OCI-LY7 (cell line): ENCODE data around the gene SNX25. TPM values are rescaled to one million over a fixed set of nuclear protein-coding genes. Genes with fewer than 3 reads are reported as not detected.

ENCODE experiments used
- BruUV-seq: library from RNA; stranded (reverse); fragments of 400-500 nt; replicated peaks from 2 replicates; lab custom pipeline; 2021; lab: Mats Ljungman, UMichigan
- CTCF ChIA-PET: fragments of 300-600 bp; sonication (Branson Sonifier 250); formaldehyde crosslinking; loops from one replicate; lab custom pipeline; 2022; ENCODE audit warnings: antibody characterized with exemption; ENCODE audit not compliant: unreplicated experiment; lab: Charles Lee
- POLR2A ChIA-PET: fragments of 300-600 bp; sonication (Branson Sonifier 250); formaldehyde crosslinking; loops from one replicate; lab custom pipeline; 2022; ENCODE audit warnings: antibody characterized with exemption; lab: Charles Lee
- DNase-seq: peaks from one replicate; pipeline ENCODE4 v3.0.0-alpha.2; 2015; ENCODE audit warnings: low spot score
- H2AFZ ChIP-seq: fragments of 200-600 bp; sonication (generic), shearing (Covaris generic); 2 replicates; pipeline ENCODE4 v1.6.1; 2014; ENCODE audit warnings: mild to moderate bottlenecking, antibody characterized with exemption, low read length, moderate library complexity
- H3K27ac ChIP-seq: fragments of 200-600 bp; sonication (generic); 2 replicates; pipeline ENCODE4 v1.5.1; 2014; ENCODE audit warnings: mixed run types, low read depth, mild to moderate bottlenecking, moderate library complexity, low read length, inconsistent platforms; ENCODE audit not compliant: poor library complexity, severe bottlenecking
- H3K36me3 ChIP-seq: fragments of 200-600 bp; sonication (generic); 2 replicates; pipeline ENCODE4 v1.6.1; 2014; ENCODE audit warnings: mild to moderate bottlenecking, antibody characterized with exemption, low read length, moderate library complexity, mixed read lengths; ENCODE audit not compliant: insufficient read depth
- H3K4me1 ChIP-seq: fragments of 200-600 bp; sonication (generic); 2 replicates; pipeline ENCODE4 v1.5.1; 2014; ENCODE audit warnings: mild to moderate bottlenecking, low read length; ENCODE audit not compliant: insufficient read depth, poor library complexity, severe bottlenecking
- H3K4me2 ChIP-seq: fragments of 200-600 bp; sonication (generic); 2 replicates; pipeline ENCODE4 v1.6.1; 2014; ENCODE audit warnings: mild to moderate bottlenecking, low read length
- H3K4me3 ChIP-seq: fragments of 200-600 bp; sonication (generic); 2 replicates; pipeline ENCODE4 v1.5.1; 2014; ENCODE audit warnings: mild to moderate bottlenecking, low read depth, low read length; ENCODE audit not compliant: poor library complexity, severe bottlenecking
- H3K79me2 ChIP-seq: fragments of 200-600 bp; sonication (generic); 2 replicates; pipeline ENCODE4 v1.6.1; 2016; ENCODE audit warnings: low read depth, mild to moderate bottlenecking, low read length, moderate library complexity, mixed read lengths; ENCODE audit not compliant: insufficient read depth
- H3K9me2 ChIP-seq: fragments of 200-600 bp; sonication (generic); 2 replicates; pipeline ENCODE4 v1.6.1; 2016; ENCODE audit warnings: mild to moderate bottlenecking, low read length, mixed read lengths; ENCODE audit not compliant: insufficient read depth
- H3K9me3 ChIP-seq: fragments of 200-600 bp; sonication (generic); 2 replicates; pipeline ENCODE4 v1.6.1; 2014; ENCODE audit warnings: mild to moderate bottlenecking, mixed run types, low read length, mixed read lengths
- H4K20me1 ChIP-seq: fragments of 200-600 bp; sonication (generic); 2 replicates; pipeline ENCODE4 v1.6.1; 2014; ENCODE audit warnings: mild to moderate bottlenecking, antibody characterized with exemption, low read length, moderate library complexity, mixed read lengths; ENCODE audit not compliant: insufficient read depth
- EZH2phosphoT487 ChIP-seq: fragments of 200-600 bp; sonication (generic); IDR thresholded peaks from 2 replicates; pipeline ENCODE4 v1.6.1; 2018; ENCODE audit warnings: low read depth, borderline replicate concordance, mild to moderate bottlenecking, mixed run types, antibody characterized with exemption, low read length, moderate library complexity, mixed read lengths
- intact Hi-C: fragments of 100-400 bp; cut with micrococcal nuclease; formaldehyde crosslinking; loops from one replicate; pipeline ENCODE4 v1.10.0; 2022; ENCODE audit not compliant: unreplicated experiment
- total RNA-seq, 2 experiments: library from RNA; depleted of rRNA in 1 of 2; stranded (reverse); fragments of >200 nt in 1 of 2; shearing (Covaris generic) in 1 of 2; gene quantifications; 2 replicates each; pipeline ENCODE4 v1.2.3, GENCODE V29; 2014 to 2022
- TF ChIP-seq, protein P1 (sequence below): fragments of 200-600 bp; sonication (generic); conservative IDR thresholded peaks from 2 replicates; pipeline ENCODE4 v1.5.1; 2014; ENCODE audit warnings: mild to moderate bottlenecking, antibody characterized with exemption, low read length, moderate library complexity, mixed read lengths

The SNX25 gene
- total RNA-seq, 2 experiments from 2014 or later = 33.7 to 55.6 TPM

DNA sequence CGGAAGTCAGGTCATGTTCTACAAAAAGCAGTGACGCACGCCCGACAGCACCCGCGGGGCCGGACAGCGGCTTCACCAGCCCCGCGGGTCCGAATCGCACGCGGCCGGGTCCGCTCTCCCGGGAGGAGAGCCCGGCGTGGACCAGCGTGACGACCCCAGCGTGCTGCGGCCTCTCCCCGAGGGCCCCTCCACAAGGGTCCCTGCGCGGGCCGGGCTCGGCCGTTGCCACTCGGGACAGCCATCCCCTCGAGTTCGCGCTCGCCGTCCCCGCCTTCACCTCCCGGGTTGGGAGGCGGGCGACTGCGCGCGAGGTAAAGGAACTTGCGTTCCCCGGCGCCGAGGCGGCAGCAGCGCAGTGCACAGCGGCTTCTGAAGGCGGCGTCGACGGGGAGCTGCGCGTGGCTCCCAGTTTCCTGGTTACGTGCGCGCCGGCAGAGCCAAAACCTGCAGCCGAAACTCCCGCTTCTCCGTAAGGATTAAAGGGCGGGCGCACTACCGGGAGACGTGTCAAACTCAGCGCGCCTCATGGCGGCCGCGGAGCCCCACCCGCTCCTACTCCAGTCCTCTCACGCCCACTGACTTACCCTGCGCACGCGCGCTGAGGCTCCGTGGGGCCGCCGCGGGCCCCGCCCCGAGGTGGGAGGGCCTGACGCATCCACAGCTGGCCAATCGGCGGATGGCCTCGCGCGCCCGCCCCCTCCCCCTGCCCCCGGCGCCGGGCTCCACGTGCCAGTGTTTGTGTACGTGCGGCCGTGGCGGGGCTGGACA, 186.7 kb downstream of the SNX25 start:
- no TSS peak for BruUV-seq
- DNase-seq = peak; percentile 97
- H3K27ac ChIP-seq = peak overlapping the region; percentile 70
- H3K9me3 ChIP-seq = no peaks in the 10 kb centered on the region
- ChIA-PET CTCF (interaction anchor here (0.6 kb wide), 1 partner anchor 78 kb away, joined by 3 read pairs; no protein-coding TSS in a partner anchor), POLR2A (interaction anchor here (0.6 to 4.6 kb wide), 13 partner anchors 9 to 1519 kb away, joined by 3 to 33 read pairs (median 4); partner anchors contain the start of gene UFSP2)
- peaks cover 6% of the 10 kb centered on the region; the same call in 1 of the 2 replicates for H3K79me2 ChIP-seq
- H3K4me1 ChIP-seq = peaks cover 58% of the 10 kb centered on the region
- TF ChIP-seq EZH2phosphoT487 = no peak
- TF ChIP-seq, protein P1, sequence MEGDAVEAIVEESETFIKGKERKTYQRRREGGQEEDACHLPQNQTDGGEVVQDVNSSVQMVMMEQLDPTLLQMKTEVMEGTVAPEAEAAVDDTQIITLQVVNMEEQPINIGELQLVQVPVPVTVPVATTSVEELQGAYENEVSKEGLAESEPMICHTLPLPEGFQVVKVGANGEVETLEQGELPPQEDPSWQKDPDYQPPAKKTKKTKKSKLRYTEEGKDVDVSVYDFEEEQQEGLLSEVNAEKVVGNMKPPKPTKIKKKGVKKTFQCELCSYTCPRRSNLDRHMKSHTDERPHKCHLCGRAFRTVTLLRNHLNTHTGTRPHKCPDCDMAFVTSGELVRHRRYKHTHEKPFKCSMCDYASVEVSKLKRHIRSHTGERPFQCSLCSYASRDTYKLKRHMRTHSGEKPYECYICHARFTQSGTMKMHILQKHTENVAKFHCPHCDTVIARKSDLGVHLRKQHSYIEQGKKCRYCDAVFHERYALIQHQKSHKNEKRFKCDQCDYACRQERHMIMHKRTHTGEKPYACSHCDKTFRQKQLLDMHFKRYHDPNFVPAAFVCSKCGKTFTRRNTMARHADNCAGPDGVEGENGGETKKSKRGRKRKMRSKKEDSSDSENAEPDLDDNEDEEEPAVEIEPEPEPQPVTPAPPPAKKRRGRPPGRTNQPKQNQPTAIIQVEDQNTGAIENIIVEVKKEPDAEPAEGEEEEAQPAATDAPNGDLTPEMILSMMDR = no peak
- H3K4me3 ChIP-seq = peak overlapping the region; percentile 75
- H3K36me3 ChIP-seq = peaks cover 24% of the 10 kb centered on the region
- H2AFZ ChIP-seq = peak overlapping the region; percentile 55
- no peaks in the 10 kb centered on the region for H3K9me2 ChIP-seq
- no peaks in the 10 kb centered on the region for H4K20me1 ChIP-seq
- intact Hi-C loops = loop anchor here (2.0 to 10.0 kb wide), 4 partner anchors 75 to 581 kb away; partner anchors contain the start of genes CCDC110 and SNX25
- H3K4me2 ChIP-seq = peak overlapping the region; percentile 76

DNA sequence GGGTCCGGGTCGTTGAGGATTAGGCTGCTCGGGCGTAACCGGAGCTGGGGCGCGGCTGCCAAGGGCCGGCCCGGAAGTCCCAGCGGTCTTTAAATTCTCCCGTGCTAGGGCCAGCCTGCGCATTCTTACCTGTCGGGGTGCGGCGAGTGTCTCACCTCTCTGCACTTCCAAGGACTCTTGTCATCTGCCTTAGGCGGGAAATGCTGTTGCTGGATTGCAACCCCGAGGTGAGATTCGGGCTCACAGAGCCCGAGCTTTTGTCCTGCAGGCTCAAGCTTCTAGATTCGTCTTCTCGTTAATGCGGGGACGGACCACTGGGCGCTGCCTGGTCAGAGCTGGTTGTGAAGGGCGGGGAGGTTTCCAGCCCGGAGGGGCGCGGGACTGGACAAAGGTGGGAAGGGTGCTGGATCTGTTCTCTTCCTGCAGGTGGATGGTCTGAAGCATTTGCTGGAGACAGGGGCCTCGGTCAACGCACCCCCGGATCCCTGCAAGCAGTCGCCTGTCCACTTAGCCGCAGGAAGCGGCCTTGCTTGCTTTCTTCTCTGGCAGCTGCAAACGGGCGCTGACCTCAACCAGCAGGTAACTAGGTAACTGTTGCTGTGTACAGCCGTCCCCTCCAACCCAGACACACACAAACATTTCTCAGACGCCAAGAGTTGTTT, 187.5 kb downstream of the SNX25 start, which contains the start of gene ANKRD37:
TSS of gene ANKRD37 (plus strand) at position 118 of the 662 bp plus-strand sequence. CDS start at position 201, 83 bp downstream.
- TF ChIP-seq, protein P1 = no peak
- TF ChIP-seq EZH2phosphoT487 = no peak
- H3K79me2 ChIP-seq = peaks cover 6% of the 10 kb centered on the region; the same call in 1 of the 2 replicates
- no peaks in the 10 kb centered on the region for H3K9me3 ChIP-seq
- intact Hi-C loops = loop anchor here (1.0 to 10.0 kb wide), 5 partner anchors 74 to 582 kb away; partner anchors contain the start of genes CCDC110 and SNX25
- H3K36me3 ChIP-seq = peaks cover 31% of the 10 kb centered on the region
- peak within 1 kb of the TSS; percentile 75 for H3K4me3 ChIP-seq
- CTCF ChIA-PET = interaction anchor here (0.6 kb wide), 1 partner anchor 77 kb away, joined by 3 read pairs; no protein-coding TSS in a partner anchor
- no peaks in the 10 kb centered on the region for H4K20me1 ChIP-seq
- H3K9me2 ChIP-seq = no peaks in the 10 kb centered on the region
- H3K4me2 ChIP-seq = peak within 1 kb of the TSS; percentile 76
- H3K27ac ChIP-seq = peak within 1 kb of the TSS; percentile 70
- POLR2A ChIA-PET = interaction anchor here (0.6 to 4.6 kb wide), 11 partner anchors 9 to 1520 kb away, joined by 3 to 33 read pairs (median 3); partner anchors contain the start of gene UFSP2
- H2AFZ ChIP-seq = peak within 1 kb of the TSS; percentile 55
- BruUV-seq = no TSS peak
- DNase-seq = no peak
- H3K4me1 ChIP-seq = peaks cover 58% of the 10 kb centered on the region
